CD14-positive monocyte (primary cell): ENCODE results near the gene PIEZO2. TPM values are rescaled to one million over a fixed set of nuclear protein-coding genes. Genes with fewer than 3 reads are reported as not detected.

Experiments
- DNase-seq, 3 donors: peaks; one replicate each; pipeline ENCODE4 v3.0.0-alpha.2; 2011 to 2022
- H2AFZ ChIP-seq: 2 replicates; pipeline ENCODE4 v1.6.0; 2012; ENCODE audit warnings: mild to moderate bottlenecking, low read depth, low read length, inconsistent platforms; ENCODE audit not compliant: insufficient read depth, poor library complexity, severe bottlenecking
- H3K27ac ChIP-seq, 2 donors: 1 replicate in 1 of 2; 2 replicates in 1 of 2; pipeline ENCODE4 v1.5.1; 2012 to 2013; ENCODE audit warnings: low read length in 2 of 2, control low read depth in 1 of 2, inconsistent platforms in 1 of 2, low read depth in 1 of 2, mild to moderate bottlenecking in 1 of 2
- H3K27me3 ChIP-seq, 2 donors: one replicate each; pipeline versions ENCODE4 v1.6.0 to v1.6.1; 2011 to 2013; ENCODE audit warnings: low read length in 2 of 2; ENCODE audit not compliant: control insufficient read depth in 2 of 2, insufficient read depth in 2 of 2
- H3K36me3 ChIP-seq, 2 donors: replicated peaks in 1 of 2; 1 replicate in 1 of 2; 2 replicates in 1 of 2; pipeline versions ENCODE4 v1.5.1 to v1.6.1; 2012 to 2013; ENCODE audit warnings: low read length in 2 of 2, control low read depth in 1 of 2, inconsistent platforms in 1 of 2, mild to moderate bottlenecking in 1 of 2; ENCODE audit not compliant: insufficient read depth in 2 of 2, control insufficient read depth in 1 of 2
- H3K4me1 ChIP-seq, 2 donors: 1 replicate in 1 of 2; 2 replicates in 1 of 2; pipeline versions ENCODE4 v1.5.1 to v1.6.1; 2012 to 2013; ENCODE audit warnings: low read length in 2 of 2, control low read depth in 1 of 2, inconsistent platforms in 1 of 2, mild to moderate bottlenecking in 1 of 2, moderate library complexity in 1 of 2; ENCODE audit not compliant: insufficient read depth in 2 of 2, control insufficient read depth in 1 of 2
- H3K4me2 ChIP-seq: replicated peaks from 2 replicates; pipeline ENCODE3; 2012; ENCODE audit warnings: low read length, moderate library complexity, mild to moderate bottlenecking; ENCODE audit not compliant: poor library complexity, severe bottlenecking; ENCODE audit errors: extremely low read depth
- H3K4me3 ChIP-seq, 3 experiments: fragments of 200-600 bp in 1 of 3; sonication (generic) in 1 of 3; replicated peaks in 1 of 3; 1 replicate in 2 of 3; 2 replicates in 1 of 3; pipeline ENCODE4 v1.5.1; 2011 to 2013; ENCODE audit warnings: low read length in 3 of 3, mild to moderate bottlenecking in 3 of 3, control low read depth in 2 of 3, low read depth in 2 of 3, inconsistent platforms in 1 of 3, moderate library complexity in 1 of 3
- H3K79me2 ChIP-seq: 2 replicates; pipeline ENCODE4 v1.6.0; 2012; ENCODE audit warnings: mild to moderate bottlenecking, control low read depth, inconsistent platforms, low read length, moderate library complexity; ENCODE audit not compliant: insufficient read depth
- H3K9ac ChIP-seq: 2 replicates; pipeline ENCODE4 v1.6.0; 2017; ENCODE audit warnings: low read length, mild to moderate bottlenecking; ENCODE audit not compliant: insufficient read depth, poor library complexity, severe bottlenecking
- H3K9me3 ChIP-seq, 2 donors: replicated peaks in 1 of 2; 1 replicate in 1 of 2; 2 replicates in 1 of 2; pipeline versions ENCODE4 v1.5.1 to v1.6.1; 2012 to 2013; ENCODE audit warnings: low read length in 2 of 2, control low read depth in 1 of 2; ENCODE audit not compliant: control insufficient read depth in 1 of 2, insufficient read depth in 1 of 2
- H4K20me1 ChIP-seq: 2 replicates; pipeline ENCODE4 v1.6.0; 2012; ENCODE audit warnings: mild to moderate bottlenecking, low read length, control low read depth, moderate library complexity; ENCODE audit not compliant: insufficient read depth
- H3K27ac Mint-ChIP-seq, 7 donors: one replicate each; pipeline ENCODE4 v1.8.0; 2020; ENCODE audit warnings: mild to moderate bottlenecking in 7 of 7, mixed read lengths in 7 of 7, moderate library complexity in 6 of 7, inconsistent platforms in 2 of 7
- H3K27me3 Mint-ChIP-seq, 3 donors: one replicate each; pipeline ENCODE4 v1.8.0; 2021 to 2022; ENCODE audit warnings: low read depth in 3 of 3, mild to moderate bottlenecking in 3 of 3, mixed read lengths in 3 of 3, moderate library complexity in 3 of 3, inconsistent platforms in 1 of 3
- H3K36me3 Mint-ChIP-seq, 2 donors: one replicate each; pipeline ENCODE4 v1.8.0; 2020; ENCODE audit warnings: mixed read lengths in 2 of 2, inconsistent platforms in 1 of 2, mild to moderate bottlenecking in 1 of 2
- H3K4me1 Mint-ChIP-seq: one replicate; pipeline ENCODE4 v1.8.0; 2020; ENCODE audit warnings: mild to moderate bottlenecking, mixed read lengths
- H3K4me3 Mint-ChIP-seq, 2 donors: one replicate each; pipeline ENCODE4 v1.8.0; 2020; ENCODE audit warnings: mild to moderate bottlenecking in 2 of 2, mixed read lengths in 2 of 2, moderate library complexity in 1 of 2
- H3K9me3 Mint-ChIP-seq, 7 donors: one replicate each; pipeline ENCODE4 v1.8.0; 2020 to 2022; ENCODE audit warnings: mixed read lengths in 7 of 7, mild to moderate bottlenecking in 6 of 7, moderate library complexity in 6 of 7, inconsistent platforms in 2 of 7
- WGBS: methylation state at CpG from one replicate; pipeline ENCODE4 v1.1.5; 2013; ENCODE audit warnings: missing lambda C conversion rate; ENCODE audit not compliant: insufficient coverage; 5-methylcytosine and 5-hydroxymethylcytosine counted together
- intact Hi-C, 2 donors: fragments of 100-400 bp; cut with micrococcal nuclease; formaldehyde crosslinking; loops; one replicate each; pipeline versions ENCODE4 v1.15.0 to v1.15.1; 2023
- polyA plus RNA-seq, 3 donors: library from polyadenylated mRNA; depleted of rRNA in 1 of 3; unstranded in 2 of 3; stranded (reverse) in 1 of 3; fragments of 300-500 nt in 2 of 3; fragments of >200 nt in 1 of 3; fragmentation: Illumina TruSeq in 2 of 3; gene quantifications; 1 replicate in 2 of 3; 2 replicates in 1 of 3; pipeline ENCODE4 v1.2.3, GENCODE V29; 2012 to 2021
- TF ChIP-seq, protein P1 (sequence below): fragments of 200-600 bp; IDR thresholded peaks from one replicate; pipeline ENCODE4 v1.8.0; 2022; ENCODE audit warnings: antibody characterized with exemption, mild to moderate bottlenecking

PIEZO2 gene
- polyA plus RNA-seq, 3 donors, result not detected

DNA sequence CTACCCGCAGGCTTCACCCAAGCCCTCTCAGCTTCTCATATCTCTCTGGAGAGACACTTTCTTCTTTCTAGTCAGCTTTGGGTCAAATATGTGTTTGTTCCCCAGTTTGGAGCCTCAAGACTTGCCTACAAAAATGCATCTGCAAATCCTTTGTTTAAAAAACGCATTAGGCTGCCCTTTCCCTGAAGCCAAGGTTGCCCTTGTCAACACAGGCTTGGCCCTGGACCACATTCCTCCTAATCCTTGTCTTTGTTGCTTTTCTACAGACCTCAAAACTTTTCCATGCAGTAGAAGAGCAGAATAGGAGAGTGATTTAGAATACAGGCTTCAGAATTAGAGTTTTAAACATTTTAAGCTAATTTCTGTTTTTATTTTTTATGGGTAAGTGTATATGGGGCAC, 315.7 kb downstream of the PIEZO2 start:
- peaks cover 0 to 12% (median 3%) of the 10 kb centered on the region in 7 donors for H3K9me3 Mint-ChIP-seq
- H3K4me1 Mint-ChIP-seq, result no peaks in the 10 kb centered on the region
- Histone ChIP-seq H2AFZ (no peak overlapping the region), H3K79me2 (no peaks in the 10 kb centered on the region), H3K9ac (no peak overlapping the region), H3K36me3 (no peaks in the 10 kb centered on the region), H4K20me1 (no peaks in the 10 kb centered on the region), H3K4me3 (no peak overlapping the region), H3K27me3 (no peaks in the 10 kb centered on the region), H3K4me2 (no peak overlapping the region), H3K27ac (no peak overlapping the region), H3K4me1 (no peaks in the 10 kb centered on the region), H3K9me3 (no peaks in the 10 kb centered on the region)
- TF ChIP-seq, protein P1, sequence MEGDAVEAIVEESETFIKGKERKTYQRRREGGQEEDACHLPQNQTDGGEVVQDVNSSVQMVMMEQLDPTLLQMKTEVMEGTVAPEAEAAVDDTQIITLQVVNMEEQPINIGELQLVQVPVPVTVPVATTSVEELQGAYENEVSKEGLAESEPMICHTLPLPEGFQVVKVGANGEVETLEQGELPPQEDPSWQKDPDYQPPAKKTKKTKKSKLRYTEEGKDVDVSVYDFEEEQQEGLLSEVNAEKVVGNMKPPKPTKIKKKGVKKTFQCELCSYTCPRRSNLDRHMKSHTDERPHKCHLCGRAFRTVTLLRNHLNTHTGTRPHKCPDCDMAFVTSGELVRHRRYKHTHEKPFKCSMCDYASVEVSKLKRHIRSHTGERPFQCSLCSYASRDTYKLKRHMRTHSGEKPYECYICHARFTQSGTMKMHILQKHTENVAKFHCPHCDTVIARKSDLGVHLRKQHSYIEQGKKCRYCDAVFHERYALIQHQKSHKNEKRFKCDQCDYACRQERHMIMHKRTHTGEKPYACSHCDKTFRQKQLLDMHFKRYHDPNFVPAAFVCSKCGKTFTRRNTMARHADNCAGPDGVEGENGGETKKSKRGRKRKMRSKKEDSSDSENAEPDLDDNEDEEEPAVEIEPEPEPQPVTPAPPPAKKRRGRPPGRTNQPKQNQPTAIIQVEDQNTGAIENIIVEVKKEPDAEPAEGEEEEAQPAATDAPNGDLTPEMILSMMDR, result no peak
- WGBS, result no CpG with 5 or more reads among the region's 2 CpGs
- no peak overlapping the region for H3K27ac Mint-ChIP-seq
- H3K27me3 Mint-ChIP-seq, result peaks cover 0 to 2% (median 1%) of the 10 kb centered on the region in 3 donors
- intact Hi-C loops, result no loop called here
- H3K36me3 Mint-ChIP-seq, result no peaks in the 10 kb centered on the region
- H3K4me3 Mint-ChIP-seq, result no peak overlapping the region
- DNase-seq, result no peak

DNA sequence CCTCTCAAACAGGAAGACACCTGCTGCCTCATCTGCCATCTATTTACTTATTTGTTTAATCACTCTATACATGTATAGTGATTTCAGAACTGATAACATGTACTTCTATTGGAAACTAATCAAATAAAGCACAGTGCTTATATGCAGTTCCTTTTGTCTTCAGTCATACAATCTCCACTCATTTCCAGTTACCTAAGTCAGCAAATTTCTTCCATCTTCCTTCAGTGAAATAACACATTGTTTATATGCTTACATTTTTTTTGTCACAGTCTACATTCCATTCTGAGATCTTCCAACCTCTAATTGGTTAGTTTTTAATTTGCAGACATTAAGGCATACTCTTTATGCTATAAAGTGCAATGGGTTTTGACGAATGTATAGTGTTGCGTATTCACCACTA, 323.0 kb downstream of the PIEZO2 start:
- no peaks in the 10 kb centered on the region for H4K20me1 ChIP-seq
- no peak overlapping the region for H3K4me2 ChIP-seq
- no peak overlapping the region for H3K27ac Mint-ChIP-seq
- H3K9ac ChIP-seq, result no peak overlapping the region
- no peaks in the 10 kb centered on the region for H3K36me3 ChIP-seq
- no peaks in the 10 kb centered on the region for H3K79me2 ChIP-seq
- peaks cover 2 to 14% (median 3%) of the 10 kb centered on the region in 7 donors for H3K9me3 Mint-ChIP-seq
- H3K4me1 Mint-ChIP-seq, result peaks cover 4% of the 10 kb centered on the region
- H3K27me3 Mint-ChIP-seq, result peaks cover 0 to 10% (median 7%) of the 10 kb centered on the region in 3 donors
- no peaks in the 10 kb centered on the region for H3K36me3 Mint-ChIP-seq
- no peaks in the 10 kb centered on the region for H3K9me3 ChIP-seq
- TF ChIP-seq, protein P1, result no peak
- no peak overlapping the region for H3K4me3 ChIP-seq
- no peak overlapping the region for H3K4me3 Mint-ChIP-seq
- H3K27me3 ChIP-seq, result peaks cover 4 to 5% of the 10 kb centered on the region in 2 donors
- no peaks in the 10 kb centered on the region for H3K4me1 ChIP-seq
- H3K27ac ChIP-seq, result no peak overlapping the region
- intact Hi-C loops, result no loop called here
- no peak for DNase-seq
- 100% methylated on average over 1 of the region's 2 CpGs for WGBS
- H2AFZ ChIP-seq, result no peak overlapping the region
